ENCODE results near the gene VCAN.

GRCh38 chr5:83530193-83530592, 58.6 kb downstream of the VCAN start:
- no peak for TF ChIP-seq YY1 (IDR thresholded peaks at IDR 0.05; ENCODE audit: insufficient read depth, insufficient read length)
- TF ChIP-seq ZNF274 (IDR thresholded peaks at IDR 0.05; ENCODE audit: low read depth, low read length) = no peak
- no peak for TF ChIP-seq SUZ12 (IDR thresholded peaks at IDR 0.05; ENCODE audit: extremely low read depth, insufficient read depth, insufficient read length)
